ENCODE data around the gene THPO.
"Not testable (repeated sequence)": the region's sequence is repeated elsewhere in the genome, so short reads cannot be mapped to it uniquely, and the experiment has no call there.

The THPO gene

DNA sequence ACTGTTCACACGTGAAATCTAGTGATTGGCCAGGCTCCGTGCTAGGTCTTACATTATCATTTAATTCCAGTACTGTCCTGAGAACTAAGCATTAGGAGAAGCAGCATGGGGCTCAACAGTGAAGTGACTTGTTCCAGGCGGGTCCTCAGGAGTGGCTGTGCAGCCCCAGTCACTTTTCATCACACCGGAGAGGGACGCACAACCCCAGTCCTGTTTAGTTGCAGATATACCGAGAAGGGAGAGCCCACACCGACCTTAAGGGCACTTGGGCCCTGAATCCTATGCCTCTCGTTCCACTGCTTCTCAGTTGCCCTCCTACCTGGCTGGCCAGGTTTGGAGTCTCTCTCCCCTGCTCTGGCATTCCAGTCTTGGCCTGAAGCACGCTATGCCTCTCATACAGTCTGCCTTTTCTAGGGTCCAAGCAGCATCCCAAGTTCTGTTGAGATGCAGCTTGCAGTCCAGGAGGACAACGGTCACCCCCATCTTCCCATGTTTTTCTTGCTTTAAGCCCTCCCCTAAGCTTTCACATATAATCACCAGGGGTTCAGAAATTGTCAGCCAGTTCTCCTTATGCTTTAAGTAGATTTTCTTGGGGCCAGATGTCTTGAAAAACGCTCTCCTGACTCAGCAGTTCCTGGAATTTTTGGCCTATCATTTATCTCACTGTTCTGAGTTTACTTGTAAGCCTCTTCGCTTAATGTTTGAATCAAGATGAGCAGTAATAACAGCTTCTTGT, 30.5 kb downstream of the THPO start:
- DNase-seq = no peak

DNA sequence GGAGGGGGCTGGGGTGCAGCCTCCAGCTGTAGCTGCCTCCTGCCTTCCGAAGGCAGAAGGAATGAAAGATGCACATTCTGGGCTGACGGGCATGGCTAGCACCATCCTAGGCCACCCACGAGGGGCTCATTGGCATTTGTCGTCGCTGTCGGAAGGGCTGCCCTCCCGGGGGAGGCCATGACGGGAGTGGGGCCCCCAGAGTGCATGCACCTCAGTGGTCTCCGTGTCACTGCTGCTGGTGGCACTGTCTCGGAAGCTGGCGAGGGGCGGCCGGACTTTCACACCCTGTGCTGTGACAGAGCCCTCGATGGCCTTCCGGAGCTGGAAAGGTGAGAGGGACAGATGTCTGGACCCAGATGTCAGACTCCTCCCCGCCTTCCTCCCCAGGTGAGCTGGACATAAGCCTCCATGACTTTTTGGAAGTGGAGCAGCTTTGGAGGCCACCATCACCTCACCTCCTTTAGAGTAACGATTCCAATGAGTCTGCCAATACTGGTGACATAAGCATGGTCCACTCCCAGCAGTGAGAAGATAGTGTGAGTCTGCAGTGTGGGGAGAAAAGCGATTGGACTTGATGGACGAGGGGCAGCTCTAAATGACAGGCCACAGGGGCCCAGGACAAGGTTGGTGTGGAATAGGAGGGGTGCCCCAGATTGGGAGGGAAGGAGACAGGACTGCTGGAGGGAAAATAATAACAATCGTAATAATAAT, 31.4 kb downstream of the THPO start:
- DNase-seq = no peak

DNA sequence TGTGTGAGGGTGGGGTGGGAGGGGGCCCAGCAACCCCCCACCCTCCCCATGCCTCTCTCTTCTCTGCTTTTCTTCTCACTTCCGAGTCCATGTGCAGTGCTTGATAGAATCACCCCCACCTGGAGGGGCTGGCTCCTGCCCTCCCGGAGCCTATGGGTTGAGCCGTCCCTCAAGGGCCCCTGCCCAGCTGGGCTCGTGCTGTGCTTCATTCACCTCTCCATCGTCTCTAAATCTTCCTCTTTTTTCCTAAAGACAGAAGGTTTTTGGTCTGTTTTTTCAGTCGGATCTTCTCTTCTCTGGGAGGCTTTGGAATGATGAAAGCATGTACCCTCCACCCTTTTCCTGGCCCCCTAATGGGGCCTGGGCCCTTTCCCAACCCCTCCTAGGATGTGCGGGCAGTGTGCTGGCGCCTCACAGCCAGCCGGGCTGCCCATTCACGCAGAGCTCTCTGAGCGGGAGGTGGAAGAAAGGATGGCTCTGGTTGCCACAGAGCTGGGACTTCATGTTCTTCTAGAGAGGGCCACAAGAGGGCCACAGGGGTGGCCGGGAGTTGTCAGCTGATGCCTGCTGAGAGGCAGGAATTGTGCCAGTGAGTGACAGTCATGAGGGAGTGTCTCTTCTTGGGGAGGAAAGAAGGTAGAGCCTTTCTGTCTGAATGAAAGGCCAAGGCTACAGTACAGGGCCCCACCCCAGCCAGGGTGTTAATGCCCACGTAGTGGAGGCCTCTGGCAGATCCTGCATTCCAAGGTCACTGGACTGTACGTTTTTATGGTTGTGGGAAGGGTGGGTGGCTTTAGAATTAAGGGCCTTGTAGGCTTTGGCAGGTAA, 32.5 kb downstream of the THPO start:
- peak; percentile 17 for DNase-seq

DNA sequence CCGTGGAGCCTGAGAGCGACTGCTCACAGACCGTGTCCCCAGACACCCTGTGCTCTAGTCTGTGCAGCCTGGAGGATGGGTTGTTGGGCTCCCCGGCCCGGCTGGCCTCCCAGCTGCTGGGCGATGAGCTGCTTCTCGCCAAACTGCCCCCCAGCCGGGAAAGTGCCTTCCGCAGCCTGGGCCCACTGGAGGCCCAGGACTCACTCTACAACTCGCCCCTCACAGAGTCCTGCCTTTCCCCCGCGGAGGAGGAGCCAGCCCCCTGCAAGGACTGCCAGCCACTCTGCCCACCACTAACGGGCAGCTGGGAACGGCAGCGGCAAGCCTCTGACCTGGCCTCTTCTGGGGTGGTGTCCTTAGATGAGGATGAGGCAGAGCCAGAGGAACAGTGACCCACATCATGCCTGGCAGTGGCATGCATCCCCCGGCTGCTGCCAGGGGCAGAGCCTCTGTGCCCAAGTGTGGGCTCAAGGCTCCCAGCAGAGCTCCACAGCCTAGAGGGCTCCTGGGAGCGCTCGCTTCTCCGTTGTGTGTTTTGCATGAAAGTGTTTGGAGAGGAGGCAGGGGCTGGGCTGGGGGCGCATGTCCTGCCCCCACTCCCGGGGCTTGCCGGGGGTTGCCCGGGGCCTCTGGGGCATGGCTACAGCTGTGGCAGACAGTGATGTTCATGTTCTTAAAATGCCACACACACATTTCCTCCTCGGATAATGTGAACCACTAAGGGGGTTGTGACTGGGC, 33.3 kb downstream of the THPO start:
- DNase-seq = no peak

DNA sequence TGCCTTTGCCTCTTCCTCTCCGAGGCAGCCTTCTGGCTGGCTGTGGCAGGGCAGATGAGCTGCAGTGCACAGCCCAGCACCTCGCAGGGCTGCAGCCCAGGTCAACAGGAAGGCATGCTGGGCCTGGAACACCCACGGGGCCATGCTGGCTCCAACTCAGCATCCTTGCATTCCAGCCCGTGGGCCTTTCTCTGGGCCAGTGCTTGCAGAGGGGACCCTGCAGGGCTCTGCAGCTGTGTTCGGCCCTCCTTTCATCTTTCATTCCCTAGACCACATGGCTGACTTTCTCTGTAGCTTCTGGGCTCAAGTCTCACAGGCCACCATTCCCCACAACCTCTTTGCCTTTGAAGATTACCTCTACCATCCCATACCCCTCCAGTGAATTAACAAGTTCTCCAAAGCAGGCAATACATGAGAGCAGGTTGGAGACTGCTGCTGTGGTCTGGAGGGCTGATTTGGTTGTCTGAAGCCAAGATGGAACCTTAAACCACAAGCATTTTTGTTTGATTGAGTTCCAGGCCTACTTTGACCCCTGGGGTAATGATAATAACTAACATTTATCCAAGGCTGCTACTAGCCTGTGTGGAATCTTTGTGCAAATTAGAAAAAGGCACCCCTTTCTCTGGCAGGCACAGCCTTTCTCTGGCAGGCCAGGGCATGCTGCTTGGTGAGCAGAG, 34.7 kb downstream of the THPO start:
- no peak for DNase-seq

DNA sequence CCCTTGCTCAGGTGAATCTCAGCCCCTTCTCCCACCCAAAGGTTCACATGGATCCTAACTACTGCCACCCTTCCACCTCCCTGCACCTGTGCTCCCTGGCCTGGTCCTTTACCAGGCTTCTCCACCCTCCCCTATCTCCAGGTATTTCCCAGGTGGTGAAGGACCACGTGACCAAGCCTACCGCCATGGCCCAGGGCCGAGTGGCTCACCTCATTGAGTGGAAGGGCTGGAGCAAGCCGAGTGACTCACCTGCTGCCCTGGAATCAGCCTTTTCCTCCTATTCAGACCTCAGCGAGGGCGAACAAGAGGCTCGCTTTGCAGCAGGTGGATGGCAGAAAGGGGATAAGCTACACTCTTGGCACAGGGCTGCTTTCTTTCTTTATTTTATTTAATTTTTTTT, 36.1 kb downstream of the THPO start:
- no peak for DNase-seq

DNA sequence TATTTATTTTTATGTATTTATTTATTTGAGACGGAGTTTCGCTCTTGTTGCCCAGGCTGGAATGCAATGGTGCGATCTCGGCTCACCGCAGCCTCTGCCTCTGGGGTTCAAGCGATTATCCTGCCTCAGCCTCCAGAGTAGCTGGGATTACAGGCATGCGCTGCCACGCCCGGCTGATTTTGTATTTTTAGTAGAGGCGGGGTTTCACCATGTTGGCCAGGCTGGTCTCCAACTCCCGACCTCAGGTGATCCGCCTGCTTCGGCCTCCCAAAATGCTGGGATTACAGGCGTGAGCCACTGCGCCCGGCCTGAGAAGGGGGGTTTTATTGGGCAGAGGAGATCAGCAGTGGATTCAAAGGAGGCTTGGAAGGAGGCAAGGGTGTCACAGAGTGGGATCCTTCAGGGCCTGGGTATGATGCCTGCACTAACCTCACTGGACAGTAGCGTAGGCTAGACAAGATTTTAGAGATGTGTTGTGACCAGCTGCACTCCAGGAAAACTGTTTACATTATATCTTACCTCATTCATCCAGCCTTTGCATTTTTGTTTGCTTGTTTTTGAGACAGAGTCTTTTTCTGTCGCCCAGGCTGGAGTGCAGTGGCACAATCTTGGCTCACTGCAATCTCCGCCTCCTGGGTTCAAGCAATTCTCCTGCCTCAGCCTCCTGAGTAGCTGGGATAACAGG, 38.4 kb downstream of the THPO start:
- not testable (repeated sequence) for DNase-seq

DNA sequence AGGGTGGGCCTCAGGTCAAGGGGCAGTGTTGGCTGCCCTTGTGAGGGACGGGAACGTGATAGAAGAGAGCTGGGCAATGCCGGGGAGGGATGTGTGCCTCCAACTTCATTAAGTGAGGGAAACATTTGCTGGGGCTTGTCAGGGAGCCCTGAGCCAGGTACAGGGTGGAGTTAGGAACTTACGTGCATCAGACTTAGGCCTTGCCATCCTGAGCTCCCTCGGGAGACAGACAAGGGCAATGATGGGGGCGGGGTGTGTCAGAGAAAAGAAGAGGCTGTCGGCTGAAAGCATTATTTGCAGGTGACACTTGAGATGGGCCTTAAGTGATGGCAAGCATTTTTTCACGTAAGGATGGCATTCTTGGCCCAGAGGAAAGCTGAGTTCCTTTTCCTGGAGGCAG, 39.0 kb downstream of the THPO start:
- no peak for DNase-seq

DNA sequence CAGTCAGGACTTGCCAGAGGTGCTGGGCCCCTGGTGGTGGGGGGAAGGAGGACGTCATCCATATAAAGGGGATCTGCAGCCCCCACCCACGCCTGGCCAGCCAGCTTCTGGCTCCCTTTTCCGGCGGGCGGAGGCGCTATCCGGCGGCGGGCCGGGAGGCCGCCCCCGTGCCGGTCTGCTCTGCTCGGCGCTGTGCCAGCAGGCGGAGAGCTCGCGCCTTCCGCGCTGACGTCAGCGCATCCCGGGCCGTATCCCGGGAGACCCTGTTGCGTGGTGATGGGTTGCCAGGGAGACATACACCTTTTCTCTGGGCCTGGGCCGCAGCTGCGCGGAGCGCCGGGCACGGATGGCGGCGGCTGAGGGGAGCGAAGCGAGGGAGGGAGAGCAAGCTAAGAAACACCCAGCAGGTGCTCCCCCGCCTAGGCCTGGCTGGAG, 39.5 kb downstream of the THPO start:
- peak; percentile 35 for DNase-seq

DNA sequence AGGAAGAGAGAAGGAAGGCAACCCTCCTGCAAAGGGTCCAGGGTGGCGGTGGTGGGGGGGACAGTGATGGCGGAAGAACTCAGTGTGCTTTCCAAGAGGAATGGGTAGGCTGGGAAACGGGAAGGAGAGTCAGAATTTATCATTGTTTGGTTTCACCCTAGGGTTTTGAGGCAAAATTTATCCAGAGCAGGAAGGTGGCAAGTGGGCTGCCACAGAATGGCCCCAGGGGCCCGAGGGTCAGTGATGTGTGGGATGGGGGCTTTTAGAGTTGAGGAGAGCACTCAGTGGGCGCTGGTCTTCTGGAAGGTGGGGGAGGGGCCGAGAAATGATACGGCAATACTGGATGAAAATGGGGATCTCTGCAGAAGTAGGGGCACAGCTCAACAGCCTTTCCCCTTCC, 40.0 kb downstream of the THPO start:
- no peak for DNase-seq

DNA sequence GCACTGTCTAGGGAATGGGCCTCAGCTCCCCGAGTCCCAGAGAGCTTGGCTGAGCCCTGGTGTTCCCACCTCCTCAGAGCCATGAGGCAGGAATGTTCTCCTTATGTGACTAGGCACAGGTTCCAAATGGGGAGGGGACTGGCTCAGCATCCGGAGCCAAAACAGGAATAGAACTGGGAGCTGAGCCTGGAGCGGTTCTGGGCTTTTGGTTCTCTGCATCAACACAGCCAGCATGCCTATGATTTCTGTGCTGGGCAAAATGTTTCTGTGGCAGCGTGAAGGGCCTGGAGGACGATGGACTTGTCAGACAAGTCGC, 40.6 kb downstream of the THPO start, which contains the start of gene FAM131A:
Gene FAM131A (plus strand): TSS at position 202 of the 316 bp plus-strand sequence. CDS start 31 bp downstream, at position 233.
- no peak for DNase-seq

DNA sequence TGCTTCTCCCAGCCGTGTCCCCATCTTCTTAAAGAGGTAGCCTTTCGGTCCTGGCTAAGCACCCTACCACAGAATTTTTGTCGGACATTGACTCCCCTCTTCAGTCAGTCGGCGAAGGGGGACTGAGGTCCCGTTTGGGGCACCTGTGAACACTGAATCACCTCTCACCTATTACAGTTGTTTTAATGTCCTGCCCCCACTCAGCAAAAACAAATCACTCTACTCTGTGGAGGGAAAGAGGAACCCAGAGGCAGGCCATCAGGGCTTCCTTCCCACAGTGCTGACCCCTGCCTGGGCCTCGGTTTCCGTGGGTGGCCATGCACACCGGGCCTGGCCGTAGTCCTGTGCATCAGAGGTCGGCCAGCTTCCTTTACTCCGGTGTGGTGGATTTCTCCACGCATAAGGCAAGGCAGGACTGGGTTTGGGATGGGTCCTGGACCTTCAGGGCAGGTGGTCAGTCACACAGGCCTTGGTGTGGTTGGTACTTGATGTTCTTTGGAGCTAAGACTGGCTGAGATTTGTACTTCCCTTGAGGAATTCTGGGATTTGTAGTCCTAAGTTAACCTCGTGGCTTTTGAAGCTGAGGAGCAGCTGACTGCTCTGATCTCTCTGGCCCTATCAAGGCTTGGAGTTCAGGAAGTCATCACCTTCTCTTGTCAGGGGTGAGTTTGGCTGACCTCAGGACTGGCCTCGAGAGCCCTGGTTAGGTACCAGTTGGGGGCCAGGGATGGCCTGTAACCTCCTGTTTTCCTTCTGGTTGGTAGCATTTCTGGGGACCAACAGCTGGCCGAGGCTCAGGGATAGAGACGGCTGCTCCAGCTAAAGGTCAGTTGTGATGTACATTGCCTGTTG, 41.2 kb downstream of the THPO start:
- DNase-seq = no peak

DNA sequence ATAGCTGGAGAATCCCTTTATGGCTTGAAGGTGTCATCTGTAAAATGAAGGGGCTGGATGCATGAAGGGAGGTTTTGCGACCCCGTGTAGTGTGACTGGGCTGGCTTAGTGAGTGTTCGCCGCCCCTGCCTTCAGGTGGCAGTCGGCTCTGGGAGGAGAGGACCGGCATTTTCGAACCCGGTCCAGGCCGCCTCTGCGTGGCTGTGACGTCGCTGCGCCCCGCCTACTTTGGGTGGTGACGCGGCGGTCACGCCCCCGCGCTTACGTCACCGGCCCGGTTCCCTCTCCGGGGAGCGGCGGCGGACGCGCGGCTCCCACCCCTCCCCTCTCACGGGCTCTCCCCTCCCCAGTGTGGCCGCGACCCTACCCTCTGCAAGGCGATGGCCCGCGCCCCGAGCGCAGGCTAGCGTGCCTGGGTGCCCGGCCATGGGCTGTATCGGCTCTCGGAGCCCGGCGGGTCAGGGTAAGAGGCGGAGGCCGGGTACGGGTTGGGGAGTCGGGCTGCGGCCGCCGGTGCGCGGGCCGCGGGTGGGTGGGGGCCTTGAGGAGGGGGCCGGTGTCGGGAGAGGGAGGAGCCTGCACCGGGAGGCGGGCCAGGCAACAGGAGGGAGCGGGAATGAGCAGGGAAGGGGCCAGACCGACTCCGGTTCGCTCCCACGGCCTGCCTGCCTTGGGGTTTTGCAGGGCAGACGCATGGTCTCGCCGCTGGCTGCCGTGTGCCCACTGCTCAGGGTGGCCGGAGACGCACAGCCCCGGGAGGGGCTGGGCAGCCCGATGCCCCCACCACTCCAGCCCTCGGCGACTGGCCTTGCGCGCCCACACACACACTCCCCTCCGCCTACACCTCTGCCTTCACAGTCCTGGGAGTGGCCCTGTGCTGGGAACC, 42.1 kb downstream of the THPO start:
- DNase-seq = peak; percentile 86

DNA sequence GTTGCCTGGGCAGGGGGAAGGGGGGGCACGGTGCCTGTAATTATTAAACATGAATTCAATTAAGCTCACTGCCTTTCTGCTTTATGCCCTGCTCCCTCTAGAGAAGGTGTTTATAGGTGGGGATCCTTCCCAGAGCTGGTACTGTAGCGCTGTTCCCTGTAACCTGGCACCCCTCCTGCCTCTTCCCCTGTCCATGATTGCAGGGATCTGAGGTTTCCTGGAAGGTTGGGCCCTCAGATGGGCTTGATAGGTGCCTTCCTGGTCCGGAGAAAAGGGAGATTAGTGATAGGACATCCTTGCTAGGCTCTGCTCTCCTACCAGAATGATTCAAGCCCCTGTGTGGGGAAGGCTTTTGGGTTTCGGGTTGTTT, 42.7 kb downstream of the THPO start:
- no peak for DNase-seq

DNA sequence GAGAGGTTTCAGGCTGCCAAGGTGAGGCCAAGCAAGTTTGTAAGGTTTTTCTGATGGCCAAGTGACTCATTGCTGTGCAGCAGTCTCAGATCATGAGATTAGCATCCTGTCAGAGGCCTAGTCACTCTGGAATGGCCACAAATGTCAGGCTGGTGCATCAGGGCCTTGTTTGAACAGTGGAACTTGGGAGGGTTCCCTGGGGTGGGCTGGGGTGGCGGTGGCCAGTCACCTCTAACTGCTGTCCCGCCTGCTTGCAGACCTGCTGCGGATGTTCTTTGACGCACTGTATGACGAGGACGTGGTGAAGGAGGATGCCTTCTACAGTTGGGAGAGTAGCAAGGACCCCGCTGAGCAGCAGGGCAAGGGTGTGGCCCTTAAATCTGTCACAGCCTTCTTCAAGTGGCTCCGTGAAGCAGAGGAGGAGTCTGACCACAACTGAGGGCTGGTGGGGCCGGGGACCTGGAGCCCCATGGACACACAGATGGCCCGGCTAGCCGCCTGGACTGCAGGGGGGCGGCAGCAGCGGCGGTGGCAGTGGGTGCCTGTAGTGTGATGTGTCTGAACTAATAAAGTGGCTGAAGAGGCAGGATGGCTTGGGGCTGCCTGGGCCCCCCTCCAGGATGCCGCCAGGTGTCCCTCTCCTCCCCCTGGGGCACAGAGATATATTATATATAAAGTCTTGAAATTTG, 43.4 kb downstream of the THPO start:
- DNase-seq = no peak

DNA sequence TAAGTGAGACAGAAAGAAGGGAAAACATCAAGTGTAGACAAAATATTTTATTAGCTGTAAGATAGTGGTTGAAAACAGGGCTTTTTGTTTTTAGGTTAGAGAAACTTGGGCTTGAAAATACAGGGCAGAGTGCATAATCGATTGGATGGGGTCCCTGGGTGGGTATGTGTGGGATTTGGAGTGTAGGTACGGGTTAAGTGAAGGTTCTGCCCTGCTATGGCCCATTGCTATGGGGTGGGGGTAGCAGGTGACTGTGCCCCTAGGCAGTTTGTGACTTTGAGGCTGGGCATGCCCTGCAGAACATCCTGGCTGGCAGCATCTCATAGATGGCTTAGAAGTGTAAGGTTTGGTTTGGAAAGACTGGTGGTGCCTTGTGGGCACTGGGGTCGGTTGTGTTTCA, 44.3 kb downstream of the THPO start:
- DNase-seq = no peak

DNA sequence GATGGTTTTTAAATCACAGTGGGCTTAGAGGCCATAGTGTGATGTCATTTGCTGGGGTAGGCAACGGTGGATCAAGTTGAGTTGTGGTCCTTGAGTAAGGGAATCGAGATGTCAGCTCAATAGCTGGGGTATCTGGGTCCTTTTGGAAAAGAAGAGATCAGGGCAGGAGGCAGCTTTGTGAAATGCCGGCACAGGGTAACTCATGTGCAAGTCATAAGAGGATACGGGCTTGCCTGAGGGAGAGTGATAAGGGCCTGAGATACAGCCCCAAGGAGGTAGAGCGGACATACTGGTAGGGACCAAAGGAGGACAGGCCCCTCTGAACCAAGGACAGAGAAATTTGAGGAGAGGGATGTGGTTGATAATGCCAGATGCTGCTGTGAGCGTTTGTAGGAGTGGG, 44.8 kb downstream of the THPO start:
- DNase-seq = no peak

DNA sequence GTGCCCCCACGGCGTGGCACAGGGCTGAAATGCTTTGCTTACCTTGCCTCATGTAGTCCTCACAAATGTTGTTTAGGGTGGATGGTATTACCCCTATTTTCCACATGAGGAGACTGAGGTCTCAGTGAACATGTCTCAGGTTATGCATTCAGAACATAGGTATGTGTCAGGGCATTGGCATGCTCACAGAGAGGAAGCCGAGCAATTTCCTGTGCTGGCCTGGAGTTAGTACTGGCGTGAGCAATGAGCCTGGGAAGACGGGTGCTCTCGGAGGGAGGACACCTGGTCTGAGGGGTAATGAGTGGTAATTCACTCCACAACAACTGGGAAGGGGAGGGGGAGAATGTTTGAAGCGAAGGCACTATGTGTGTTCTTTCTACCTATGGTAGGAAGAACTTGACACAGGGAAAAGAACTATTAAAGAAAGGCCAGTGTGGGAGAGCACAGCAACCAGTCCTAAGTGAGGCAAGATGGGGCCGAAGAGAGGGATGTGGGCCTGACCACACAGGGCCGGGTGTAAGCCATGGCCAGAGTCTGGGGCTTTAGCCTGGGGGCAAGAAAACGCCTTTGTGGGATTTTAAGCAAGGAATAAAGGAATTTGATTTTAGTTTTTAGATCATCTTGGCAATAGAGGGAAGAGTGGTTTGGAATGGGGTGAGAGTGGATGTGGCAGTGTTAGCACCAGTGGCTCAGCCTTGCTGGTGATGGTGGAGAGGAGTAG, 45.5 kb downstream of the THPO start:
- DNase-seq = no peak

DNA sequence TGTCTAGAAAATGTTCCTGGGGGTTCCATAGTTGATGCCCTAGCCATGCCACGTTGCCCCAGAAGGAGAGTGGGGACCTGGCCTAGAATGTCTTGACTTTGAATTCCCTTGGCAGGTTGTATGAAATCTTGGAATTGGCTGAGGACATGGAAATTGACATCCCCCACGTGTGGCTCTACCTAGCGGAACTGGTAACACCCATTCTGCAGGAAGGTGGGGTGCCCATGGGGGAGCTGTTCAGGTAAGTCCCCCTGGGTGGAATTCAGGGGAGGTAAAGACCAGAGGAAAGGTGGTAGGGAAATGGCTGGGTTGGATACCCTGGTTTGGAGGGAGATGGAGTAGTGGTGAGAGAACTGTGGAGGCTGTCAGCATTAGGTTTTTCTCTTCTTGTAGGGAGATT, 49.5 kb downstream of the THPO start:
- DNase-seq = no peak

Measured in CD4-positive, alpha-beta T cell treated with Interferon gamma for 1 hour (primary cell).